ENCODE measurements around the gene SORL1. TPM values are rescaled to one million over a fixed set of nuclear protein-coding genes. Genes with fewer than 3 reads are reported as not detected.

The SORL1 gene
- total and polyA plus RNA-seq, 2 of the 8 experiments (the other 6 are each of a cell fraction or from before 2014, with no cell fraction given), result 38.1 to 65.5 TPM

DNA sequence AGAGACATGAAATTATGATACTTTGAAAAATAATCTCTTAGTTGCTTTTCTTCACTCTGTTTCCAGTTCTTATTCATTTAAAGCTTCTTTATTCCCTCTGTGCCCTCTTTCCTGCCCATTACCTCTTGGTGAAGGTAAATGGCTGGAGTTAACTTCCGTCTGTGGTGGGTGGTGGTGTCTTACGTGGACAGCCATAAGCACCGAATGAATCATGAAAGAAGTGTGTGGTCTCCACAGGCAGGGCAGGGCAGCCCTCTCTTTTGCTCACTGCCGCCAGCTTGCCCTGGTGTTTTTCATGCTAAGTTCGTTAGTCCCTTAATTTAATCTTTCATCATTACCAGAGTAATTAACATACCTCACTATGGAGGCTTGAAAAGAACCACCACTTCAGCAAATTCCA is 99.3 kb downstream of the SORL1 start (continued):
- TF ChIP-seq TAF7 (optimal IDR thresholded peaks at IDR 0.05; ENCODE audit: borderline replicate concordance, low read depth, low read length) (no peak), CHD2 (IDR thresholded peaks at IDR 0.05; ENCODE audit: low read length) (no peak), CREB1 (IDR thresholded peaks at IDR 0.05) (no peak)

All from H1 (cell line).